ENCODE data around the gene ACCS.

ACCS gene

DNA sequence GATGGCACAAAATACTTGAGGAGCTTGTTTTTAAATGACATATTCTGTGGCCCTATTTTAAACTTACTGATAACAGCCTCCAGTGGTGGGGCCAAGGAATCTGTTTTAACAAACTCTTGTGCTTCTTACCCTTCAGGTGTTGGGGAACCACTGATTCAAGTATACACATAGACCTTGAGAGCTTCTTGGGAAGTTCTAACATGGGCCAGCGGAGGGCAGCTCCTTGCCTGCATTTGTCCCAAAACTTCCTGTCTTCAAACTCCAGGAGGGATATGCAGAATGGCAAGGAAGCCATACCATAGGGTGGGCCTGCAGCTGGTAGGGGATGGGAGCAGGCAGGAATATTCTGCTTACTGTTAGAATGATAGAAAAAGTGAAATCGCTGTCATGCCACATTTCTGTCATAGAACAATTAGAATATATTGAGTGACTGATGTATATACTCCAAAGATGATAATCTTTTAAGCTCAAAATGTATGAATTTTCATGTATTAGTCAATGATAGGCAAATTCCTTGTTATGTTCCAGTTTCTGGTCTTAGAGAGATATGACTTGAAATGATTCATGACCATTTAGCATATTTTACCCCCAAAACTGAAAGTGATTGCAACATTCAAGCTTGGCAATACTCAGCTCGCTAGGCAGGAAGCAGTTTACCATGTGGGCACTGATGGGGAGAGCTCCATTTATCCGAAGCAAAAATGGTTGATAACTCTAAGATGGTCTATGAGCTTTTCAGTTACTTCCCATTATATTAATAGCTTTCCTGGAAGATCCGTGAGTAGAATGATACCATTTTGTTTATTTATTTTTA, 38.6 kb downstream of the ACCS start:
- peaks cover 18 to 24% of the 10 kb centered on the region in 2 donors for H3K36me3 ChIP-seq (ENCODE audit: control insufficient read depth in 2 of 2, insufficient read depth in 2 of 2, low read length in 2 of 2)
- H3K9me3 ChIP-seq (ENCODE audit: control insufficient read depth in 2 of 2, low read length in 2 of 2): no peaks in the 10 kb centered on the region
- H3K9ac ChIP-seq (ENCODE audit: low read depth in 1 of 2, low read length in 2 of 2): no peak overlapping the region
- no peak overlapping the region for H3K4me3 ChIP-seq (ENCODE audit: low read length in 2 of 2)
- no peak overlapping the region for H3K27ac ChIP-seq (ENCODE audit: low read depth in 2 of 2, low read length in 2 of 2)
- no peaks in the 10 kb centered on the region for H3K4me1 ChIP-seq (ENCODE audit: control insufficient read depth in 2 of 2, insufficient read depth in 2 of 2, low read length in 2 of 2)
- no peaks in the 10 kb centered on the region for H3K27me3 ChIP-seq (ENCODE audit: control insufficient read depth in 2 of 2, insufficient read depth in 2 of 2, low read length in 2 of 2)

DNA sequence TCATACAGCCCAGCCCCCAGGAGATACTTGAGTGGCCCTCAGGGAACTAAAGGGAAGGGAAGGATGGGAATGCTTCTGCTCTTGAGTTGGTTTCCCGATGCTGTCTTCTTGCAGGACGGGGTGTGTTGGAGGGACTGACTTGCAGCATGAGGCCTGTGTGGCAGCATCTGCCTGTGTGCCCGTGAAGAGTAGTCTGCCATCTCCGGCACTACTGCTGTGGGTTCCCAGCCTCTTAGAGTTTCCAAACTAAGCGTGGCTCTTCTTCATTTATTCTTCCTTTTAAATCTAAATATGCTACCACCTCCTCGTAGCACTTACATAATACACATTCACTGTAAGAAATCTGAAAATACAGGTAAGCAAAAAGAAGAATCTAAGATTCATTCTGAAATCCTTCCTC, 42.2 kb downstream of the ACCS start:
- no peaks in the 10 kb centered on the region for H3K27me3 ChIP-seq (ENCODE audit: control insufficient read depth in 2 of 2, insufficient read depth in 2 of 2, low read length in 2 of 2)
- H3K36me3 ChIP-seq (ENCODE audit: control insufficient read depth in 2 of 2, insufficient read depth in 2 of 2, low read length in 2 of 2): peaks cover 18 to 36% of the 10 kb centered on the region in 2 donors
- H3K4me3 ChIP-seq (ENCODE audit: low read length in 2 of 2): no peak overlapping the region
- H3K9ac ChIP-seq (ENCODE audit: low read depth in 1 of 2, low read length in 2 of 2): no peak overlapping the region
- H3K4me1 ChIP-seq (ENCODE audit: control insufficient read depth in 2 of 2, insufficient read depth in 2 of 2, low read length in 2 of 2): no peaks in the 10 kb centered on the region
- no peaks in the 10 kb centered on the region for H3K9me3 ChIP-seq (ENCODE audit: control insufficient read depth in 2 of 2, low read length in 2 of 2)
- no peak overlapping the region for H3K27ac ChIP-seq (ENCODE audit: low read depth in 2 of 2, low read length in 2 of 2)

DNA sequence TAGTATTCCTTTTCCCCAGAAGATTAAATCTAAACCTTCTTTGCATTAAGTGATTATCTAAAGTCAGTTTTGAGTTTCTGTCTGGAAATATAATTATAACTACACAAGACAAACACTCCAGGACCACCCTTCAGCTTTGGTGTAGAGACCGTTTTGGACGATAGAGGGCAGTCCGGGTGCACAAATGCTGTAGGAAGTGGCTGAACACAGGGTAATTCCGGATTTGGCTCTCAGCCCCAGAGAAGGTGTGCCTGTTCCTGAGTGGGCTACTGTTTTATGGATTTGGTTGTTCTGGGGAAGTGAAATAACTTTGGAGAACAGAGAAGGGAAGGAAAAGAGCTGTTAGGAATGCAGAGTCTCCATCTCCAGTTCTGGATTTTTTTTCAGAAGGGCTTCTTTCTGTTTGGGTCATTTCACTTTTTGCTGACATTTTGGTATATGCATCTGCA, 44.2 kb downstream of the ACCS start:
- no peak overlapping the region for H3K9ac ChIP-seq (ENCODE audit: low read depth in 1 of 2, low read length in 2 of 2)
- H3K27me3 ChIP-seq (ENCODE audit: control insufficient read depth in 2 of 2, insufficient read depth in 2 of 2, low read length in 2 of 2): no peaks in the 10 kb centered on the region
- H3K36me3 ChIP-seq (ENCODE audit: control insufficient read depth in 2 of 2, insufficient read depth in 2 of 2, low read length in 2 of 2): peaks cover 31 to 49% of the 10 kb centered on the region in 2 donors
- no peaks in the 10 kb centered on the region for H3K4me1 ChIP-seq (ENCODE audit: control insufficient read depth in 2 of 2, insufficient read depth in 2 of 2, low read length in 2 of 2)
- no peak overlapping the region for H3K4me3 ChIP-seq (ENCODE audit: low read length in 2 of 2)
- no peak overlapping the region for H3K27ac ChIP-seq (ENCODE audit: low read depth in 2 of 2, low read length in 2 of 2)
- H3K9me3 ChIP-seq (ENCODE audit: control insufficient read depth in 2 of 2, low read length in 2 of 2): no peaks in the 10 kb centered on the region

DNA sequence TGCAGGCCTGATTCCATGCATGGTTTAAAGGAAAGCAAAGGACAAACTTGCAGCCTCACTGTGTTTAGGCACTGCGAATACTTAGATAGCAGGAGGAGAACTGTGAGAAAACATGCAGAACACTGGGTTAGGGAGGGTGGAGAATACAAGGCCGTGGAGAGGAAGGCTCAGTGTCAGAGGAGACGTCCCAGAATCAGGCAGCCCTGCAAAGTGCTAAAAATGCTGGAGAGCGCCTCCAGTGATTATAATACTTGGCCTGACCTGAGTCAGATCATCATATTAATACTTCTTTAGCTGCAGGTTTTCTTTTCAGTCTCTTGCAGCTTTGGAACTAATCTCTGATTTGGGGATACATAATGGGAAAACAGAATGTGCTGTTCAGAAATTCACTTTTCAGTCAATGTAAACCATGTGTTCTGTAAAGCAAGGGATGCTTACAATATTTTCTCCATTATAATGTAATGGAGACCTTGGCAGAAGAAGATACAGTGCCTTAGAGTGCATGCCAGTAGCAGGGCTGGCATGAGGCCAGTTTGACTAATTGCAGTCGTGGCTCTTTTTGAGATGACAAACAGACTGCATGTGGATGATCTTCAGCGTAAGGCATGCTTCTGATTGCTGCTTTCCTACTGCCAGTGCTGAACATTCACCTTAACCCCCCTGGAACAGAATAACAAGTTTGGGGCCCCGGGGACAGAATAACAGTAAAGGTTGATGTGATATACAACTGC, 46.2 kb downstream of the ACCS start:
- H3K27ac ChIP-seq (ENCODE audit: low read depth in 2 of 2, low read length in 2 of 2): no peak overlapping the region
- no peak overlapping the region for H3K9ac ChIP-seq (ENCODE audit: low read depth in 1 of 2, low read length in 2 of 2)
- H3K9me3 ChIP-seq (ENCODE audit: control insufficient read depth in 2 of 2, low read length in 2 of 2): no peaks in the 10 kb centered on the region
- H3K36me3 ChIP-seq (ENCODE audit: control insufficient read depth in 2 of 2, insufficient read depth in 2 of 2, low read length in 2 of 2): peaks cover 32 to 53% of the 10 kb centered on the region in 2 donors
- H3K4me3 ChIP-seq (ENCODE audit: low read length in 2 of 2): no peak overlapping the region
- no peaks in the 10 kb centered on the region for H3K27me3 ChIP-seq (ENCODE audit: control insufficient read depth in 2 of 2, insufficient read depth in 2 of 2, low read length in 2 of 2)
- no peaks in the 10 kb centered on the region for H3K4me1 ChIP-seq (ENCODE audit: control insufficient read depth in 2 of 2, insufficient read depth in 2 of 2, low read length in 2 of 2)

DNA sequence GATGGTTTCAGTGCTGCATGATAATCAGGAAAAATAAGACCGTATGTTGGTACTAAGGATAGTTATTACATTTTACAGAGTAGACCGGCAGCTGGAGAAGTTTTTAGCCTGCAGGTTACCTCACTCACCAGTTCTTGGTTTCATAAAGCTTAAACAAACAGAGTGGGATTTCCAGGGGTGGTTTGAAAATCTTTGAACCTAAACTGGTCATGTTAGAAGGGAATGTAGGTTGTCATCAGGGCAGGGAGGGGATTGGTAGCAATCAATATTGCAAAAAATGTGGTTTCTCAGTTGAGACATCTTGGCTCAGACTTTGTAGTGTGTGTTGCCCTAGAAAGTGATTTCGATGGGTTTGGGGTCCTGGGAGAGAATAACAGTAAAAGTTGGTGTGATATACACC, 46.9 kb downstream of the ACCS start:
- Histone ChIP-seq H3K4me1 (ENCODE audit: control insufficient read depth in 2 of 2, insufficient read depth in 2 of 2, low read length in 2 of 2) (no peaks in the 10 kb centered on the region), H3K9me3 (ENCODE audit: control insufficient read depth in 2 of 2, low read length in 2 of 2) (no peaks in the 10 kb centered on the region), H3K9ac (ENCODE audit: low read depth in 1 of 2, low read length in 2 of 2) (no peak overlapping the region), H3K27me3 (ENCODE audit: control insufficient read depth in 2 of 2, insufficient read depth in 2 of 2, low read length in 2 of 2) (no peaks in the 10 kb centered on the region), H3K36me3 (ENCODE audit: control insufficient read depth in 2 of 2, insufficient read depth in 2 of 2, low read length in 2 of 2) (peaks cover 26 to 46% of the 10 kb centered on the region in 2 donors), H3K4me3 (ENCODE audit: low read length in 2 of 2) (no peak overlapping the region), H3K27ac (ENCODE audit: low read depth in 2 of 2, low read length in 2 of 2) (no peak overlapping the region)

DNA sequence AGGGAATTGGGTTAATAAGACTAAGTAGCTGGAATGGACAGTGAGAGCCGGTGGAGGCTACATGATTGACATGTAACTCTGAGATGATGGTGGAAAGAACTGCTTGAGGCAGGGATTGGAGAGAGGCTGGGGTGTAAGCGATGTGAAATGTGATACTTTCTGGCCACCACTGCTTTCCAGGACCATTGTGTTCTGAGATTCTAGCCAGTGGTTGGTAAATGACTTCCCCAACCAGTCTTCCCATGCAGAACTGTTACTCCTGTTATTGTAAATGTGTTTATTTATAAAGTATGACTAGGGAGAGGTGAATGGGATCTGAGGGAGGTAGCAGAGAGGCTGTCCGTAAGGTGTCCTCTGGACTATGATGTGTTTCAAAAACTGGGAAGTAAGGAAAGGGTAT, 47.5 kb downstream of the ACCS start:
- no peak overlapping the region for H3K27ac ChIP-seq (ENCODE audit: low read depth in 2 of 2, low read length in 2 of 2)
- peaks cover 23 to 42% of the 10 kb centered on the region in 2 donors for H3K36me3 ChIP-seq (ENCODE audit: control insufficient read depth in 2 of 2, insufficient read depth in 2 of 2, low read length in 2 of 2)
- no peaks in the 10 kb centered on the region for H3K4me1 ChIP-seq (ENCODE audit: control insufficient read depth in 2 of 2, insufficient read depth in 2 of 2, low read length in 2 of 2)
- no peak overlapping the region for H3K4me3 ChIP-seq (ENCODE audit: low read length in 2 of 2)
- H3K9ac ChIP-seq (ENCODE audit: low read depth in 1 of 2, low read length in 2 of 2): no peak overlapping the region
- H3K9me3 ChIP-seq (ENCODE audit: control insufficient read depth in 2 of 2, low read length in 2 of 2): no peaks in the 10 kb centered on the region
- H3K27me3 ChIP-seq (ENCODE audit: control insufficient read depth in 2 of 2, insufficient read depth in 2 of 2, low read length in 2 of 2): no peaks in the 10 kb centered on the region

DNA sequence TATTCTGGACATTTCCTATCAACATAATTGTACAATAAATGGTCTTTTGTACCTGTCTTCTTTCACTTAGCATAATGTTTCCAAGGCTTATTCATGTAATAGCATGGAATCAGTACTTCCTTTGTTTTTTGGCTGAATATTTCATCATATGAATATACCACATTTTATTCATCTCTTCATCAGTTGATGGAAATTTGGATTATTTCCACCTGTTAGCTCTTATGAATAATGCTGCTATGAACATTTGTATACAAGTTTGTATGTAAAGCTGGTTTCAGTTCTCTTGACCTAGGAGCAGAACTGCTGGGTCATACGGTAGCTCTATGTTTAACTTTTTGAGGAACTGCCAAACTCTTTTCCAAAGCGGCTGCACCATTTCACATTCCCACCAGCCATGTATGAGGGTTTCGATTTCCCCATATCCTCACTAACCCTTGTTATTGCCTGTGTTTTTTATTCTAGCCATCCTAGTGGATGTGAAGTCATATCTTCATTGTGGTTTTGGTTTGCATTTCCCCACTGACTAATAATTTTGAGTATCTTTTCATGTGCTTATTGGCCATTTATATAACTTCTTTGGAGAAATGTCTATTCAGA, 50.3 kb downstream of the ACCS start:
- H3K4me3 ChIP-seq (ENCODE audit: low read length in 2 of 2): no peak overlapping the region
- H3K4me1 ChIP-seq (ENCODE audit: control insufficient read depth in 2 of 2, insufficient read depth in 2 of 2, low read length in 2 of 2): no peaks in the 10 kb centered on the region
- H3K9ac ChIP-seq (ENCODE audit: low read depth in 1 of 2, low read length in 2 of 2): no peak overlapping the region
- no peak overlapping the region for H3K27ac ChIP-seq (ENCODE audit: low read depth in 2 of 2, low read length in 2 of 2)
- no peaks in the 10 kb centered on the region for H3K9me3 ChIP-seq (ENCODE audit: control insufficient read depth in 2 of 2, low read length in 2 of 2)
- H3K27me3 ChIP-seq (ENCODE audit: control insufficient read depth in 2 of 2, insufficient read depth in 2 of 2, low read length in 2 of 2): no peaks in the 10 kb centered on the region
- peaks cover 23 to 37% of the 10 kb centered on the region in 2 donors for H3K36me3 ChIP-seq (ENCODE audit: control insufficient read depth in 2 of 2, insufficient read depth in 2 of 2, low read length in 2 of 2)

DNA sequence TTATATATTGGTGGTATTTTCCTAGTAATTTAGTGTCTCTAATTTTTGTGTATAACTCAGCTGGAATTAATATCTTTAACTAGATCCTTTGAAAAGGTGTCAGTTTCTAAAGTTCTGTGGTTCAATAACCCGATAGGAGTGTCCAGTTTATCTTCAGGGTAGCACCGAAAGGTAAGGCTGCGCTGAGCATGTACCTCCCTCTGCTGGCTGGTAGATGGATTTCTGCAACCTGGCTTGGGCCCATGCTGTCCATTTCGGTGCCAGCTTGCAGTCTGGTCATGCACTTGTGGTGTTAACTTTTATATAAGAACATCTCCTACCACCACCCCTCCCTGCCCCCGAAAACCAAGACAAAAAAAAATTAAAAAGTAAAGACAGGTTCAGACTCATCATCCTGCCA, 54.1 kb downstream of the ACCS start:
- H3K9me3 ChIP-seq (ENCODE audit: control insufficient read depth in 2 of 2, low read length in 2 of 2): no peaks in the 10 kb centered on the region
- H3K4me3 ChIP-seq (ENCODE audit: low read length in 2 of 2): no peak overlapping the region
- H3K27me3 ChIP-seq (ENCODE audit: control insufficient read depth in 2 of 2, insufficient read depth in 2 of 2, low read length in 2 of 2): no peaks in the 10 kb centered on the region
- no peaks in the 10 kb centered on the region for H3K4me1 ChIP-seq (ENCODE audit: control insufficient read depth in 2 of 2, insufficient read depth in 2 of 2, low read length in 2 of 2)
- no peak overlapping the region for H3K9ac ChIP-seq (ENCODE audit: low read depth in 1 of 2, low read length in 2 of 2)
- H3K27ac ChIP-seq (ENCODE audit: low read depth in 2 of 2, low read length in 2 of 2): no peak overlapping the region
- H3K36me3 ChIP-seq (ENCODE audit: control insufficient read depth in 2 of 2, insufficient read depth in 2 of 2, low read length in 2 of 2): peaks cover 19 to 30% of the 10 kb centered on the region in 2 donors

DNA sequence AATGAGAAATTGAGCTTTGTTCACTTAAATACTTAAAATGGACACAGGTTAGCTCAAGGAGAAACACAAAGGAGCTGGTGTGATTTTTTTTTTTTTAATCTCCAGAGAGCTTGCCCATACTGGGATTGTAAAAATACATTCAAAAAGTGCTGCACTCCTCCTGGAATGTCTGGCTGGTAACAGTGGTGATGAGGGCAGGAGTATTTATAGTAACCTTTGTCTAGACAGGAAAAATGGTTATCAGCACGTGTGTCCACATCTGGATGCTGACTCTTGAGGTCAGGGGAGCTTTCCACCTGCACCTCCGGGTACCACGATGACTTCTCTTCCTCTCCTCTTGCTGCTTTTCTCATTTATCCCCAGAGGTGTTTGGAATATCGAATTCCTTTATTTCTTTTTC, 59.5 kb downstream of the ACCS start:
- Histone ChIP-seq H3K9ac (ENCODE audit: low read depth in 1 of 2, low read length in 2 of 2) (no peak overlapping the region), H3K36me3 (ENCODE audit: control insufficient read depth in 2 of 2, insufficient read depth in 2 of 2, low read length in 2 of 2) (peaks cover 46 to 58% of the 10 kb centered on the region in 2 donors), H3K27ac (ENCODE audit: low read depth in 2 of 2, low read length in 2 of 2) (no peak overlapping the region), H3K9me3 (ENCODE audit: control insufficient read depth in 2 of 2, low read length in 2 of 2) (no peaks in the 10 kb centered on the region), H3K4me3 (ENCODE audit: low read length in 2 of 2) (no peak overlapping the region), H3K4me1 (ENCODE audit: control insufficient read depth in 2 of 2, insufficient read depth in 2 of 2, low read length in 2 of 2) (no peaks in the 10 kb centered on the region), H3K27me3 (ENCODE audit: control insufficient read depth in 2 of 2, insufficient read depth in 2 of 2, low read length in 2 of 2) (no peaks in the 10 kb centered on the region)

DNA sequence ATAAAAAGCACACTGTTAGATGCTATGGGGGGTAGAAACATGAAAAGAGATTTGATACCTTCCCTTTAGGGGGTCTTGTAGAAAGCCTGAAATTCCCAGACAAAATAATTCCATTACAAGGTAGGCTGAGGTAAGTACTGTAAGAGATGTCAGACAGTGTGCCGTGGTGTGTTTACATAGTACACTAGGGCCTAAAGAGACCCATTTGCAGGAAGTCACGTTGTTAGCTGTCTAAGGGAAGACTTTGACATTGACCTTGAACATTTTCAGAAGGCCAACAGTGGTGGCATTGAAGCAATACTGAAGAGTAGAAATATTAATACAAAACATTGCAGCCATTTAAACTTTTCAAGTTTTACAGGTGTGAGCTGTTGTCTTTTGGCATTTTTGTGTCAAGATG, 60.2 kb downstream of the ACCS start:
- no peak overlapping the region for H3K4me3 ChIP-seq (ENCODE audit: low read length in 2 of 2)
- H3K27me3 ChIP-seq (ENCODE audit: control insufficient read depth in 2 of 2, insufficient read depth in 2 of 2, low read length in 2 of 2): no peaks in the 10 kb centered on the region
- H3K9me3 ChIP-seq (ENCODE audit: control insufficient read depth in 2 of 2, low read length in 2 of 2): no peaks in the 10 kb centered on the region
- H3K36me3 ChIP-seq (ENCODE audit: control insufficient read depth in 2 of 2, insufficient read depth in 2 of 2, low read length in 2 of 2): peaks cover 51 to 65% of the 10 kb centered on the region in 2 donors
- no peak overlapping the region for H3K9ac ChIP-seq (ENCODE audit: low read depth in 1 of 2, low read length in 2 of 2)
- H3K27ac ChIP-seq (ENCODE audit: low read depth in 2 of 2, low read length in 2 of 2): no peak overlapping the region
- H3K4me1 ChIP-seq (ENCODE audit: control insufficient read depth in 2 of 2, insufficient read depth in 2 of 2, low read length in 2 of 2): no peaks in the 10 kb centered on the region
